ENCODE results near the gene CLNS1A. TPM values are rescaled to one million over a fixed set of nuclear protein-coding genes. Genes with fewer than 3 reads are reported as not detected.

The CLNS1A gene
- total and polyA plus RNA-seq, 4 donors = 42.5 to 135 (median 64.1) TPM

DNA sequence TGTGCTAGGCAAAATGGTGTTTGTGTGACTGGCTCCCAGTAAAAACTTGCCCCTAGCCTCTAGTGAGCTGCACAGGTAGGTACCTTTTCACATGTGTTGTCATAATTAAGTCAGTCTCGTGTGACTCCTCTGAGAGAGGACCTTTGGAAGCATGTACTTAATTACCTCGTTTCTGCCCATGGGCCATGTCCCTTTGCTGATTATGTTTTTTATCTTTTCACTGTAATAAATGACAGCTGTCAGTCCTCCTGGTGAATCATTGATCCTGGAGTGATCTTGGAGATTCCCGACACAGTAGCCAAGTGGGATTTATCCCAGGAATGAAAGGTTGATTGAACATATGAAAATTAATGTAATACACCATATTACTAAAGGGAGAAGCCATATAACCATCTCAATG lies 12.5 kb upstream of the CLNS1A start:
- TF ChIP-seq, protein P1, sequence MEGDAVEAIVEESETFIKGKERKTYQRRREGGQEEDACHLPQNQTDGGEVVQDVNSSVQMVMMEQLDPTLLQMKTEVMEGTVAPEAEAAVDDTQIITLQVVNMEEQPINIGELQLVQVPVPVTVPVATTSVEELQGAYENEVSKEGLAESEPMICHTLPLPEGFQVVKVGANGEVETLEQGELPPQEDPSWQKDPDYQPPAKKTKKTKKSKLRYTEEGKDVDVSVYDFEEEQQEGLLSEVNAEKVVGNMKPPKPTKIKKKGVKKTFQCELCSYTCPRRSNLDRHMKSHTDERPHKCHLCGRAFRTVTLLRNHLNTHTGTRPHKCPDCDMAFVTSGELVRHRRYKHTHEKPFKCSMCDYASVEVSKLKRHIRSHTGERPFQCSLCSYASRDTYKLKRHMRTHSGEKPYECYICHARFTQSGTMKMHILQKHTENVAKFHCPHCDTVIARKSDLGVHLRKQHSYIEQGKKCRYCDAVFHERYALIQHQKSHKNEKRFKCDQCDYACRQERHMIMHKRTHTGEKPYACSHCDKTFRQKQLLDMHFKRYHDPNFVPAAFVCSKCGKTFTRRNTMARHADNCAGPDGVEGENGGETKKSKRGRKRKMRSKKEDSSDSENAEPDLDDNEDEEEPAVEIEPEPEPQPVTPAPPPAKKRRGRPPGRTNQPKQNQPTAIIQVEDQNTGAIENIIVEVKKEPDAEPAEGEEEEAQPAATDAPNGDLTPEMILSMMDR (IDR thresholded peaks at IDR 0.05; ENCODE audit: control extremely low read depth, extremely low read depth) = no peak
- DNase-seq = no peak

DNA sequence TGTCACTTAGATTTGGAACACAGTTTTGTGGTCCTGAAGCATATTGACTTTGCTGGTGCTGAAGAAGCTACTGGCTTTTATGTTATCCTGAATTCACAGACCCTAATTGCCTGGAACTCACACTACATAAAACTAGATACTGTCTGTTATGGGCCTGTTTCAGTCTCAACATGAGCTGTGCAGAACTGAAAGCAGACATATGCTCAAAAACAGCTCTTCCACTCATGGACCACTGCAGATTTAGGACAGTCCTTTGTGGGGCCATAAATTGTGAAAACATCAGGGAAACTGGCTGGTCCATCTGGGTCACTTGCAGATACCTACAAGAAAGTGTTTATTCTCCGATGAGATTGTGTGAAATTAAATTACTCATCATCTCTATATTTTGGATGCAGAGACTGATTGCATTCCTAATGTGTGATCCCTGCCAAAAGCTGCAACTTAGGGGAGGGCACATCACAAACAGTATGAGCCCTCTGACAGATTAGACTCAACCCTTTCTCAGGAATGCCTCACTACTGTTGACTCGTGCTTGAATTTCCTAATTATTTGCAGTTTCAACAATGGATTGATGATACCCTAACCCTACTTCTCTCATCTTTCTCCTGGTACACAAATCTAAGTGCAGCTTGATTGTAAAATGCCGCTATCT lies 10.2 kb upstream of the CLNS1A start:
- Histone ChIP-seq H3K4me3 (no peak overlapping the region), H3K27me3 (ENCODE audit: control insufficient read depth in 3 of 3, insufficient read depth in 3 of 3, low read length in 2 of 3) (peaks cover 0 to 4% (median 0%) of the 10 kb centered on the region in 3 donors), H3K27ac (ENCODE audit: low read depth in 1 of 2, low read length in 1 of 2) (no peak overlapping the region), H3K36me3 (ENCODE audit: control insufficient read depth in 4 of 4, insufficient read depth in 4 of 4, low read length in 4 of 4) (no peaks in the 10 kb centered on the region), H3K9me3 (ENCODE audit: control insufficient read depth in 4 of 4, insufficient read depth in 3 of 4, low read length in 3 of 4) (no peaks in the 10 kb centered on the region), H3K4me1 (ENCODE audit: control insufficient read depth in 5 of 5, insufficient read depth in 5 of 5, low read length in 5 of 5) (no peaks in the 10 kb centered on the region), H3K9ac (ENCODE audit: insufficient read depth in 1 of 2, low read length in 2 of 2) (no peak overlapping the region)
- no peak for ATAC-seq (ENCODE audit: insufficient read depth, low FRiP score)
- TF ChIP-seq, protein P1 (IDR thresholded peaks at IDR 0.05; ENCODE audit: control extremely low read depth, extremely low read depth) = no peak
- 76 to 80% methylated on average over 3 of the region's 3 CpGs for WGBS, 2 donors
- DNase-seq = no peak

More for the DNA sequence above, 12.5 kb upstream of the CLNS1A start:
- Histone ChIP-seq H3K4me3 (no peak overlapping the region), H3K9ac (ENCODE audit: insufficient read depth in 1 of 2, low read length in 2 of 2) (no peak overlapping the region), H3K36me3 (ENCODE audit: control insufficient read depth in 4 of 4, insufficient read depth in 4 of 4, low read length in 4 of 4) (no peaks in the 10 kb centered on the region), H3K27ac (ENCODE audit: low read depth in 1 of 2, low read length in 1 of 2) (no peak overlapping the region), H3K4me1 (ENCODE audit: control insufficient read depth in 5 of 5, insufficient read depth in 5 of 5, low read length in 5 of 5) (no peaks in the 10 kb centered on the region), H3K9me3 (ENCODE audit: control insufficient read depth in 4 of 4, insufficient read depth in 3 of 4, low read length in 3 of 4) (no peaks in the 10 kb centered on the region), H3K27me3 (ENCODE audit: control insufficient read depth in 3 of 3, insufficient read depth in 3 of 3, low read length in 2 of 3) (peaks cover 0 to 4% (median 0%) of the 10 kb centered on the region in 3 donors)
- no peak for ATAC-seq (ENCODE audit: insufficient read depth, low FRiP score)
- 77 to 78% methylated on average over 3 of the region's 3 CpGs for WGBS, 2 donors

DNA sequence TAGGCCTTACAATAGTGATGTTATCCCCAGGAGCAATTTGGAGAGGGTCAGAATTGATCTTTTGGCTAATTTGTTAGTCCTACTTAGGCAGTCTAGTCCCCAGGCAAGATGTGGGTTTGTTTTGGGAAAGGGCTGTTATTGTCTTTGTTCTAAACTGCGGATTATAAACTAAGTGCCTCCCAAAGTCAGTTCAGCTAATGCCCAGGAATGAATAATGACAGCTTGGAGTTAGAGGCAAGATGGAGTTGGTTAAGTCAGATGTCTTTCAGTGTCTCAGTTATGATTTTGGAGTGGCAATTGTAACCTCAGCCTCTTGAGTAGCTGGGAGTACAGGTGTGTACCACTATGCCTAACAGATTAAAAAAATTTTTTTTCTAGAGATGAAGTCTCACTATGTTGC lies 7.3 kb upstream of the CLNS1A start:
- Histone ChIP-seq H3K4me1 (ENCODE audit: control insufficient read depth in 5 of 5, insufficient read depth in 5 of 5, low read length in 5 of 5) (no peaks in the 10 kb centered on the region), H3K4me3 (no peak overlapping the region), H3K27ac (ENCODE audit: low read depth in 1 of 2, low read length in 1 of 2) (no peak overlapping the region), H3K36me3 (ENCODE audit: control insufficient read depth in 4 of 4, insufficient read depth in 4 of 4, low read length in 4 of 4) (no peaks in the 10 kb centered on the region), H3K9ac (ENCODE audit: insufficient read depth in 1 of 2, low read length in 2 of 2) (no peak overlapping the region), H3K27me3 (ENCODE audit: control insufficient read depth in 3 of 3, insufficient read depth in 3 of 3, low read length in 2 of 3) (peaks cover 0 to 4% (median 0%) of the 10 kb centered on the region in 3 donors), H3K9me3 (ENCODE audit: control insufficient read depth in 4 of 4, insufficient read depth in 3 of 4, low read length in 3 of 4) (no peaks in the 10 kb centered on the region)
- ATAC-seq (ENCODE audit: insufficient read depth, low FRiP score) (no peak), DNase-seq (no peak)
- TF ChIP-seq, protein P1 (IDR thresholded peaks at IDR 0.05; ENCODE audit: control extremely low read depth, extremely low read depth) = no peak
- 86% methylated on average over 1 of the region's 1 CpG for WGBS, 2 donors

DNA sequence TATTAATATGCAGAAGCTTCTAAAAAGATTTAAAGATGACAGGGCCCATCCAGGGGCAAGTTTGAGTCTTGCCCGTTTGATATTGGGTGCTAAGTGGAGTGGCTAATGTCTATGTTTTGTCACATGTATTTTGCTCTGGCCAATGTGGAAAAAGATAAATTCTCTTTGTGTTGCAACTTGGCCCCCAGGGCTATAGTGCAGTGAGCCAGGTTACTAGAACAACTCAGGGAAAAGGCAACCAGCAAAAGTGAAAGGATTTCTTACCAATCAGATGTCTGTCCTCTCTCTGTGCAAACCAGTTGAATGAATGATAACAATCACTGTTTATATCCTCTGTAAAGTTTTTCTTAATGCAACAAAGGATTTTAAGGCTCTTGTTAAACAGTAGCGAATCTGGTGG lies 4.6 kb upstream of the CLNS1A start:
- TF ChIP-seq, protein P1 (IDR thresholded peaks at IDR 0.05; ENCODE audit: control extremely low read depth, extremely low read depth) = no peak
- Histone ChIP-seq H3K4me1 (ENCODE audit: control insufficient read depth in 5 of 5, insufficient read depth in 5 of 5, low read length in 5 of 5) (peaks cover 0 to 3% (median 0%) of the 10 kb centered on the region in 5 donors), H3K9ac (ENCODE audit: insufficient read depth in 1 of 2, low read length in 2 of 2) (no peak overlapping the region), H3K9me3 (ENCODE audit: control insufficient read depth in 4 of 4, insufficient read depth in 3 of 4, low read length in 3 of 4) (no peaks in the 10 kb centered on the region), H3K36me3 (ENCODE audit: control insufficient read depth in 4 of 4, insufficient read depth in 4 of 4, low read length in 4 of 4) (no peaks in the 10 kb centered on the region), H3K27me3 (ENCODE audit: control insufficient read depth in 3 of 3, insufficient read depth in 3 of 3, low read length in 2 of 3) (peaks cover 0 to 4% (median 0%) of the 10 kb centered on the region in 3 donors), H3K4me3 (no peak overlapping the region), H3K27ac (ENCODE audit: low read depth in 1 of 2, low read length in 1 of 2) (no peak overlapping the region)
- WGBS, 2 donors = 72 to 79% methylated on average over 2 of the region's 2 CpGs
- ATAC-seq (ENCODE audit: insufficient read depth, low FRiP score) = no peak
- no peak for DNase-seq
